ENCODE results near the gene ATP2A3. TPM values are rescaled to one million over a fixed set of nuclear protein-coding genes. Genes with fewer than 3 reads are reported as not detected.

Gene ATP2A3
- total and polyA plus RNA-seq, 10 donors: 103 to 240 (median 194) TPM

DNA sequence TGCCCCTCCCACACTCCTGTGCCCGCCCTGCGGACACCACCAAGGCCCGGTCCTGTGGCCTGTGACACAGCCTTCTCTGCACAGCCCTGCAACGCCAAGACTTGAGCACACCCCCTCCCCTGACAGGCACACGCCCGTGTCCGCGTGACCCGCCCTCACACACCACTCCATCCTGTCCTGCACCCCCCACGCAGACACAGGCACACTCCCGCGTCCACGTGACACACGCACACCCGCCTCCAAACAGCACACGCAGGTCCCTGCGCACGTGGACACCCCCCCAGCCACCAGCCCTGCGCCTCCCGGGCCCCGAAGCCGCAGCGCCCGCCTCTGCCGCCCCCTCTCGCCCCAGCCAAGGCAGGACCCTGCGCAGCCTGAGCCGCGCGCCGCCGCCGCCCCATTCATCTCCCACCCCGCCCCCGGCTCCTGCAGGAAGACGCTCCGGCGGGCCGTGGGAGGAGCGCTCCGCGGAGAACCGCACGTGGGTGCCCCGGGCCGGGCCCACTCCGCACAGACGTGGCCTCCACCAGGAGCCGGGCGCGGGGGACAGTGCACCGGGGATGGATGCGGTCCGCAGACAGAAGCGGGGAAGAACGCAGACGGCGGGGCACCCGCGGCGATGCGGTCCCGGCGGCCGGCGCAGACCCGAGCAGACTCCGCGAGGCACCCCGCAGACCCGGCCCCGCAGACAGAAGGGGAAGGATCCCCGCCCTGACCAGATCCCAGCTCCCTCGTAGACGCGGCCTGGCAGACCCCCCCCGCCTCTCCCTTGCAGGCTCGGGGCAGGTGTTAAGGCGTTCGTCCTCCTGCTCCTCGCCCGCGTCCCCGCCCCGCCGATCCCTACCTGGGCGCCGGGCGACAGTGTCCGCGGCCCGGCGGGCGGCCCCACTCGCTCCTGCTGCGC, 71.9 kb downstream of the ATP2A3 start:
- peak overlapping the region; percentile 38 to 95 (median 72) for H3K27ac ChIP-seq
- peak; percentile 95 for DNase-seq
- H3K9me3 ChIP-seq: no peaks in the 10 kb centered on the region
- WGBS, 5 donors: 0 to 1% (median 1%) methylated on average over 14 to 96 of the region's 96 CpGs
- H3K4me1 ChIP-seq: peaks cover 25 to 88% (median 57%) of the 10 kb centered on the region in 6 donors
- TF ChIP-seq POLR2A (IDR thresholded peaks at IDR 0.05) (no peak), POLR2AphosphoS5 (IDR thresholded peaks at IDR 0.05) (peak; percentile 64 to 82 (median 76))
- TF ChIP-seq, protein P1, sequence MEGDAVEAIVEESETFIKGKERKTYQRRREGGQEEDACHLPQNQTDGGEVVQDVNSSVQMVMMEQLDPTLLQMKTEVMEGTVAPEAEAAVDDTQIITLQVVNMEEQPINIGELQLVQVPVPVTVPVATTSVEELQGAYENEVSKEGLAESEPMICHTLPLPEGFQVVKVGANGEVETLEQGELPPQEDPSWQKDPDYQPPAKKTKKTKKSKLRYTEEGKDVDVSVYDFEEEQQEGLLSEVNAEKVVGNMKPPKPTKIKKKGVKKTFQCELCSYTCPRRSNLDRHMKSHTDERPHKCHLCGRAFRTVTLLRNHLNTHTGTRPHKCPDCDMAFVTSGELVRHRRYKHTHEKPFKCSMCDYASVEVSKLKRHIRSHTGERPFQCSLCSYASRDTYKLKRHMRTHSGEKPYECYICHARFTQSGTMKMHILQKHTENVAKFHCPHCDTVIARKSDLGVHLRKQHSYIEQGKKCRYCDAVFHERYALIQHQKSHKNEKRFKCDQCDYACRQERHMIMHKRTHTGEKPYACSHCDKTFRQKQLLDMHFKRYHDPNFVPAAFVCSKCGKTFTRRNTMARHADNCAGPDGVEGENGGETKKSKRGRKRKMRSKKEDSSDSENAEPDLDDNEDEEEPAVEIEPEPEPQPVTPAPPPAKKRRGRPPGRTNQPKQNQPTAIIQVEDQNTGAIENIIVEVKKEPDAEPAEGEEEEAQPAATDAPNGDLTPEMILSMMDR (IDR thresholded peaks at IDR 0.05 in 8 of 11, conservative IDR thresholded peaks at IDR 0.05 in 3 of 11): peak in 2 of 11 experiments; percentile 11 to 17
- intact Hi-C loops (cut with DNase I; ENCODE audit: low total_unique reads): no loop called here
- H3K4me3 ChIP-seq: peak overlapping the region; percentile 74 to 98 (median 88)
- peaks cover 0 to 13% (median 0%) of the 10 kb centered on the region in 6 donors for H3K36me3 ChIP-seq
- no peaks in the 10 kb centered on the region for H3K27me3 ChIP-seq (replicated peaks in 1 of 7)

DNA sequence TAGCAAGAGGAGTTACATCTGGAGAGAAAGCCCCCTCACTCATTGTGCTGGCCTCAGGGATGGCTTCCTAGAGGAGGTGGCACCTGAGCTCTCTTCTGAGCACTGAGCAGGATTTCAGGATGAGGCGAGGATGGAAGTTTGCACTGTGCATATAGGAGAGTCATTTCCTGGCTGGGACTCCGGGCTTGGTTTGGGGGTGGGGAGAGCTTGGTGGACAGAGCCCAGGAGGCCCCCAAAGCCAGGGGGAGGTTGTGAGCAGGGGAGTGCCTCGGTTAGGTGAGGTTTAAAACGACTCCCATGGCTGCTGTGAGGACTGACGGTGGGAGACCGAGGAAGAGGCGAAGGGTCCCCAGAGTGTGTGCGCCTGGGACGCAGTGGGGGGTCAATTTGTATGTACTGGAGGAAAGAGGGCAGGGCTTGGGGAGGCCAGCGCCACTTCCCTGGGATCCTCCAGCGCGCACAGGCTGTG, 72.6 kb downstream of the ATP2A3 start:
- TF ChIP-seq POLR2AphosphoS5 (IDR thresholded peaks at IDR 0.05) (no peak), POLR2A (IDR thresholded peaks at IDR 0.05) (no peak)
- TF ChIP-seq, protein P1 (IDR thresholded peaks at IDR 0.05 in 8 of 11, conservative IDR thresholded peaks at IDR 0.05 in 3 of 11): no peak
- peak overlapping the region; percentile 74 to 98 (median 88) for H3K4me3 ChIP-seq
- intact Hi-C loops (cut with DNase I; ENCODE audit: low total_unique reads): no loop called here
- WGBS, 5 donors: 39 to 52% (median 46%) methylated on average over 12 of the region's 12 CpGs
- H3K27me3 ChIP-seq (replicated peaks in 1 of 7): no peaks in the 10 kb centered on the region
- H3K4me1 ChIP-seq: peaks cover 32 to 95% (median 64%) of the 10 kb centered on the region in 6 donors
- peaks cover 0 to 6% (median 0%) of the 10 kb centered on the region in 6 donors for H3K36me3 ChIP-seq
- DNase-seq: no peak
- H3K9me3 ChIP-seq: no peaks in the 10 kb centered on the region
- H3K27ac ChIP-seq: peak overlapping the region in 4 of 8 donors; percentile 91 to 95 (median 92)

DNA sequence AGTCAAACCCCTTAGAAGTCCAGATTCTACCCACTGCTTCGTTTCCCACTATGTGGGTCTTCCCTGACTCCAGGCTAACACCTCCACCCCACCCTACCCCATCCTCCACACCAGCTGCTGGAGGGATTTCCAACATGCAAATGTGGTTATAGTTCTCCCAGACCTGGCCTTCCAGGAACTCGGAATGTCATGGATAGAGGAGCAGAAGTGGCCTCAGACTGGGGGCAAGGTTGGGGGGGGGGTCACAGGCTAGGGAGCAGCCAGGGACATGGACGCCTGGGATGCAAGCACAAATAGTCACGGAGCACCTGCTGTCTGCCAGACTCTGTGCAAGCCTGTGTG, 73.4 kb downstream of the ATP2A3 start:
- no peaks in the 10 kb centered on the region for H3K27me3 ChIP-seq (replicated peaks in 1 of 7)
- H3K4me1 ChIP-seq: peaks cover 33 to 97% (median 71%) of the 10 kb centered on the region in 6 donors
- no peaks in the 10 kb centered on the region for H3K9me3 ChIP-seq
- 78 to 88% (median 84%) methylated on average over 4 of the region's 4 CpGs for WGBS, 5 donors
- H3K36me3 ChIP-seq: no peaks in the 10 kb centered on the region
- H3K27ac ChIP-seq: no peak overlapping the region
- H3K4me3 ChIP-seq: no peak overlapping the region
- intact Hi-C loops (cut with DNase I; ENCODE audit: low total_unique reads): no loop called here
- no peak for DNase-seq
- TF ChIP-seq POLR2A (IDR thresholded peaks at IDR 0.05) (no peak), POLR2AphosphoS5 (IDR thresholded peaks at IDR 0.05) (no peak)
- TF ChIP-seq, protein P1 (IDR thresholded peaks at IDR 0.05 in 8 of 11, conservative IDR thresholded peaks at IDR 0.05 in 3 of 11): no peak
